GM11168 (cell line): ENCODE data around the gene THTPA.

Experiments used
- in situ Hi-C: fragments of 300-500 bp; cut with MboI; formaldehyde crosslinking; loops from one replicate; pipeline ENCODE4 v1.12.0; 2022; ENCODE audit warnings: low sequenced_read_pairs; ENCODE audit not compliant: unreplicated experiment

THTPA gene

GRCh38 chr14:23555882-23556699 lies at the start of gene THTPA:
Gene THTPA (plus strand): TSS chr14:23556271. CDS start chr14:23556758, 487 bp downstream.
- in situ Hi-C loops = loop anchor here (5.0 kb wide), 1 partner anchor 69 kb away; no protein-coding TSS in a partner anchor

DNA sequence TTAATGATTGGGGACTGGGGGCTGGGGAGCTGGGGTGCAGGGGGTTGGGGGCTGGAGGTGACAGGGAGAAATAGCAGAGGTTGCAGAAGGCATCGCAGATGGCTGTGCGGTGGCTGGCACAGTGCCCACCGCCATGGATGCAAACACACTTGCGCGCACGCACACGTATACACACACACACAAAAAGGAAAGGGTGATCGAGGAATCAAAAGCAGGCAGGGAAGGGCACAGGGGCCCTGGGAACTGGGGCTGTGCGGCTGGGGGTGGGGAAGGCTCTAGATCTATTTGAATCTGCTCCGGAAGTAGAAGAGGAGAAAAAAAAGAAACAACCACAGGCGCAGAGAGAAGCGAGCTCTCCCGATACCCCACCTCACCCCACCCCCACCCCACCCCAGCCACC lies 43.9 kb upstream of the THTPA start:
- in situ Hi-C loops = no loop called here

DNA sequence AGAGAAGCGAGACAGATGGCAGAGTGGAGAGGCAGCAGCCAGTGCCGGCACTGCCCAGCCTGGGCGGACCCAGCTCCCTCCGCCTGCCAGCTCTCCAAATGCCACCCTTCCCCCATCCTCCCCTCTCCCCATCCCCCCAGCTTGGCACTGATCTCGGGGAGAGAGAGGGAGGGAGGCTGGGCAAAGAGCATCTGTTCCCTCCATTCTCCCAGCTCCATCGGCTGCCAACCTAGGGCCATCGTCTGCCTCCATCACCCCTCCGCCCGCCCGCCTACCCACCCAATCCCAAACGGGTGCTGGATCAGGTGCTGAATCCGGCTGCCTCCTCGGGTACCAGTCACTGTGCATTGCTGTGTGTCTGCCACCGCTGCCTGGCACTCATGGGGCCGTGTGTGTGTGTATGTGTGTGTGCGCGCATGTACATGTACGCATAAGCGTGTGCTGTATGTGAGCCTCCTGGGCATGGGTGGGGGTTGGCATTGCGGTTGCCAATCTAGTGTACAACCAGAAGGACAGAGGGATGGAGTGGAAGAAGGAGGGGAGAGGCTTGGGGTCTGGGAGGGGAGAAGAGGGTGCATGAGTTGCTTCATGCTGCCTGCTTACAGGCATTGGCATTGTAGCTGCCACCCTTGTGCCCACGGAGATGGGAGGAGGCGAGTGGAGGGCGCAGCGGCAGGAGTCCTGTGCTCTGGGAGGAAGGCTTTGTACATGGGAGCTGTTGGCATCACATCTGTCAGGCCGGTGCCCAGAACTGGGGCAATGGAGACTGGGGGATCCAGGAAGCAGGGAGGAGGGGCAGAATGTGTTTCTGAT lies 42.9 kb upstream of the THTPA start:
- in situ Hi-C loops = no loop called here

DNA sequence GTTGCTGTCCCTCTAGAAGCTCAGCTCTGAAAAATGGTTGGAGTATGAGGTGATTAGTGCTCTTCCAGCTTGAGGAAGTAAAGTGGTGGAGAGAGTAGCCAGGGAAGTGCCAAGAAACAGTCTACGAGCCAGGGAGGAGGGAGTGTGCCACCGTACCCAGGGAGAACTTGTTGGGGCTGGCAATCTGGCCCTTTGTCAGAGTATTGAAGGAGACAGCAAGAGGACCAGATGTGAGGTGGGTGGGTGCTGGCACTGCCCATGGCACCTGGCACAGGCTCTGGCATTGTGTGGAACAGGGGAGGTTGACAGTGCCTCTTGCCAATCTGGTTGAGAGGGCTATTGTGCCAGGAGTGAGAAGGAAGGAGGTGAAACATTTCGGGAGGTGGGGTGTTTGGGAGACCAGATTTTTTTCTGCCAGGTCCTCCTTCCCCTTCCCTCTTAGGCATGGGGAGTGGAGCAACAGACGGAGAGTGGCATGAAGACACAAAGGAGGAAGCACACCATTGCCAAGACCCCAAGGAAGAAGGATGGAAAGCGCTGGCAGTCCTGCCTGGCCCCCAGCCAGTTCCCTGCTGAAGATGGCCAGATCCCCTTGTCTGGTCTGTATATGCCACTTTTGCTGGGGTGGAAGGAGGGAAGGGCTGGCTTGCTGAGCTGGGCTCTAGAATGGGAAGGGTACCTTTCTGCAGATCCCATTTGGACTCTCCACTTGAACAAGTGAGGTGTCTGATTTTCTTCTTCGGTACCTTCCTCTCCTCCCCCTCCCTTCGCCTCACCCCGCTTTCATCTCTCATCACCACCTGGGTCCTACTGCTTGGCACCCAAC lies 42.0 kb upstream of the THTPA start:
- in situ Hi-C loops = no loop called here

DNA sequence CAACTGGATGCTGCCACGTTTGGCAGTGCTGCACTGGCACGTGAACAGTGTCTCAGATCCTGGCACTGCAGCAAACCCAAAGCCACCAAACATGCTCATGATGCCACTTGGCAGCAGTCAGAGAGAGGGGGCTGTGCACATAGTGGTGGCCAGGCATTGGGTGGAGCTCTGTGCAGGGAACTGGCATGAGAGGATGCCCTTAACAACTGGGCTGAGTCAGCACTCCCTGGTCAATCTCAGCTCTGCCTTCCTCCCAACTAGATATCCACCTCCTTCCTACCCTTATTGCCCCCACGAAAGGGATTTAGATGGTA lies 41.5 kb upstream of the THTPA start:
- in situ Hi-C loops = no loop called here

DNA sequence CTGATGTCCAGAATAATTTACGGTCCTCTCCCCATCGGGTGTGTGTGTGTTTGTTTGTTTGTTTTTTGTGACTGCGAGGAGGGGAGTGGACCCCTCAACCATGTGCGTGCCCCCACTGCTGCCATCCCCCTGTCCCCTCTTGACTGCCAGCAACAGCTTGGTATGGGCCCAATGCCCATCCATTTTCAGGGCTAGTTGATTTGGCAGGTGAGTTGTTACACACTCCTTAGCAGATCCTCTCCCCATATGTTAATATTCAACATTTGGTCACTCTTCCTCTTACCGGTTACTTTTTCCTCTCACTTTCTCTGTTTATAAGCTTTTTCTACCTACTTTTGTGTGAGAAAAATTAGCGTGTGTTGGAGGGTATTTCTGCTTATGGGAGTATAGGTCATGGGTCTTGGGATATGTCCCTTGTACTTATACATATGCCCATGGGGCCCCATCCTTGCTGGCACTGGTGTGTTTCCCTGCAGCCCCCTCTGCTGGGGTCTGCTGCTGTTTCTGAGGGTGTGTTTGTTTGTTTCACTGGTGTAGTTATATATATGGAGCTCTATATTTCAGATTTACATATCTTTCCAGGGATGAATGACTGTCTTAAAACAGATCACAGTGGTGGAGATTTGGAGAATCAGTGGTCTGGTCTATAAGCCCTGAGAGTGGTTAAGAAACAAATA lies 38.3 kb upstream of the THTPA start:
- in situ Hi-C loops = no loop called here

DNA sequence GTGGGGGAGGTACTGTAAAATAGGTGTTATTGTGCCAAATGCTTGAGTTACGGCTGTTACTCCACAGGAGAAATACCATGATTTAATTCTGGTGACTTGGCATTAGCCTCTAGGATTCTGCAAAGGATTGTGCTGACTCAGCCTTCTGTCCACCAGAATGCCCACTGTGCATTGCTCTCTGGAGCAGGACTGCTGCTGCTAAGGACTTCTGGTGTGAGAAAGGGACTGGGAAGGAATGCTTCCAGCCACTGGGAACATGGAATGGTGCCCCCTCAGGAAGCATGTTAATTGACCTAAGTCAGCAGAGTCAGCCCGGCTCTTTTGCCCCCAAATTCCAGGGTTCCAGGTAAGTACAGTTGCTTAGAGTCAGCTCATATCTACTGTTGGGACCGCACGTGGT lies 37.4 kb upstream of the THTPA start:
- in situ Hi-C loops = no loop called here

- in situ Hi-C loops = no loop called here
Observed at GRCh38 chr14:23520899-23521533, 35.1 kb upstream of the THTPA start.

DNA sequence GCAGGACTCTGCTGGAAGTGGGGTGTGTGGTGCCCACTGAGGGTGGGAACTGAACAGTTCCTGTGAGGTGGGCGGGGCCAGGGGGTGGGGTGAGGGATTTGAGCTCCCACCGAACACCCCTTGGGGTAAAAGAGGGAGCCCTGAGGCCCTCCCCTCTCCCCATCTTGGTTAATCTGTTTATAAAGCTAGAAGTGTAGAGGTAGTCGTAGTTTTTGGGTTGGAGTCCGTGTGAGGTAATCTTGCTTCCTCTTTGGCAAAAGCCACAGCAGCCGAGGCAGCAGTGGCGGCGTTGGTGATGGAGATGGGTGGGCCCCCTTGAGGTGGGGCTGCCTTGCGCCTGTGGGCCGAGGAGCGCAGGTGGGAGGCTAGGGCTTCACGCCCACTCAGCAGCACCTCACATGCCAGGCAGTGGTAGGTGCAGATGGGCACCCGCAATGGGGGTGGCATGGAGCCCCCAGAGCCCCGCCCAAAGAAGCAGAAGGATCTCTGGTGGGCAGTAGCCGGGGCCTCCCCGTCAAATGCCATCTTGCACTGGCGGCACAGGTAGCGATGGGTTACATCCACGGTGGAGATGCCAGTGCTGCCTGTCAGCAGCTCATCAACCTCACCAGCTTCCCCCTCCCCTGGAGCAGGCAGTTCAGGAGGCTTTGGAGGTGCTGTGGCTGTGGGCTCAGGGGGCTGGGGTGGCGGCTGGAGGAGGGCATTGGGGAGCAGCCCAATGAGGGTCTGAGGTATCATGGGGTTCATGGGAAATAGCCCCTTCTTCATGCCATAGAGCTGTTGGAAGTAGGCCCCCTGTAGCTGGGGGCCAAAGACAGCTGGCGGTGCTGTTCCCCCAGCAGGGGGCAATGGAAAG lies 34.1 kb upstream of the THTPA start:
- in situ Hi-C loops = no loop called here

GRCh38 chr14:23522643-23523198 lies 33.4 kb upstream of the THTPA start:
- in situ Hi-C loops = no loop called here

DNA sequence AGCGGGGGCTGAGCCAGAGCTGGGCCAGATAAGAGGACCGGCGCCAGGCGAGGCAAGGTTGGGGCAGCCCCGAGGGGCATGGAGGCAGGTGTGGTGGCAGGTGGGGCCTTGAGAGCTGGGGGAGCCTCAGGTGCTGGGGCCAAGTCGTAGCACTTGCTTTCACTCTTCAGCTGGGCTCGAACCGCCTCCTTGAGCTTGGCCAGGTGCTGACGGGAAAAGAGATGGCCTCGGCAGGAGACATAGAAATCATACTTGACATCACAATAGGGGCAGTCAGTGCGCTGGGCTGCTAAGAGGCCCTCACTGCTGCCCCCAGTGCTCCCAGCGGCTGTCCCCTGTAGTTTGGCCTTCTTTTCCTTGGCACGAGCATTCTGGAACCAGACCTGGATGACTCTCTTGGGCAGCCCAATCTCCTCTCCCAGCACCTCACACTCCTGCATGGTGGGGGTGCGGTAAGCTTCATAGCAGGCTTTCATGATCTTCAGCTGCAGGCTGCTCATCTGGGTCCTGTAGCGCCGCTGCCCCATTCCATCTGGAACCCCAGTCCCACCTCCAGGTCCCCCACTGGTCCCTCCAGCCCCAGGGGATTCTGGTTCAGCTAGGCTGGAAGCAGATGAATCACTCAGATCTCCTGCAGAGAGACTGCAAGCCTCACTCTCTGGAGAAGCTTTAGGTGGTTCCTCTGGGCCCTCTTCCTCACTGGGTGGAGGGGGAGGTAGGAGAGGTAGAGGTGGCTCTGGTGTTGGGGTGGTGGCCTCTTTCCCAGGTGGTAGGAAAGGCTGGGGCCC lies 32.6 kb upstream of the THTPA start:
- in situ Hi-C loops = no loop called here

DNA sequence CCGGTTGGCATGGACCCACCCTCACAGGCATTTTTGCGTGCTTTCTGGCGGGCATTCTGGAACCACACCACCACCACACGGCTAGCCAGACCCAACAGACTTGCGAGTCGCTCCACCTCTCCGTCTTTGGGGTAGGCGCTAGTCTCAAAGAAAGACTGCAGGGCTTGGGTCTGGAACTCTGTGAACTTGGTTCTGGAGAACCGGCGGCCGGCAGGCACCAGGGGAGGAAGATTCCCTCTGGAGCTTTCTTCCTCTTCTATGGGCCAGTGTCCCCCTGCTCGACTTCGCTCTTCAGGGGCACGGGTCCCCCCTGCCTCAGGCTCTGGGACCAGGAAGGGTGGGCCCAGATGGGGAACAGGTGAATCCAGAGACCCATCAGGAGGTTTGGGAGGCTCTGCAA lies 31.1 kb upstream of the THTPA start:
- in situ Hi-C loops = no loop called here

DNA sequence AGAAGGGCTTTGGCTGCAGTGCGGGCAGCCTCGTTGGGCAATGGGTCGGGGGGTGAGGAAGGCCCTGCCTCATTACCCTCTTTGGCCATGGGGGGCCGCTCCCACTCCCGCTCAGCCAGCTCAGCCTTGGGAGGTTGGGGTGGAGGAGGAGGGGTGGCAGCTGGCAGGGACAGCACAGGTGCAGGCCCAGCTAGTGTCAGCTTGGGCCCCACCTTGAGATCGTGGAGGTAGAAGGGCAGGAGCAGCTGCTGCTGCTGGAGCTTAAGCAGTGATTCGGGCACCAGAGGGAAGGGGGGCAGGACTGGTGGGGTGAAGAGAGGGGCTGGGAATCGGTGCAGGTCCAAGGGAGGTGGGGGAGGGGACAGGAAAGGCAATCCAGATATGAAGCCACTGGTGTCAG lies 30.5 kb upstream of the THTPA start:
- in situ Hi-C loops = no loop called here

DNA sequence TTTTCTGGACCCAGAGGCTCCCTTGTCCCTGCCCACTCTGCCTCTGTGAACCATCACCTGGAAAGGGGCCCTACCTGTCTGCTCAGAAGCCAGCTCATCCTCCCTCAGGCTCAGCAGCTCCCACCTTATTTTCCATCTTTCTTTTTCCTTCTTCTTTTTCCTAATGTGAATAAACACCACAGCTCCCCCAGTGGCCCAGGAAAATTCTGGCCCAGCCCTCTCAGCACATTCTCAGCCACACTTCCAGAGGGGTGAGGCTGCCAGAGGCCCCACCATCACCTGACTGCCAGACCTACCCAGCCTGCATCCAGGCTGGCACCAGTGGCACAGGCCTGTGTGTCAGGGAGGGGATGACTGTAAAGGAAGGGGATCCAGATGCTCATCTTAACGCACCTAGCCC lies 27.5 kb upstream of the THTPA start:
- in situ Hi-C loops = no loop called here

GRCh38 chr14:23529016-23529415 lies 27.1 kb upstream of the THTPA start:
- in situ Hi-C loops = no loop called here

DNA sequence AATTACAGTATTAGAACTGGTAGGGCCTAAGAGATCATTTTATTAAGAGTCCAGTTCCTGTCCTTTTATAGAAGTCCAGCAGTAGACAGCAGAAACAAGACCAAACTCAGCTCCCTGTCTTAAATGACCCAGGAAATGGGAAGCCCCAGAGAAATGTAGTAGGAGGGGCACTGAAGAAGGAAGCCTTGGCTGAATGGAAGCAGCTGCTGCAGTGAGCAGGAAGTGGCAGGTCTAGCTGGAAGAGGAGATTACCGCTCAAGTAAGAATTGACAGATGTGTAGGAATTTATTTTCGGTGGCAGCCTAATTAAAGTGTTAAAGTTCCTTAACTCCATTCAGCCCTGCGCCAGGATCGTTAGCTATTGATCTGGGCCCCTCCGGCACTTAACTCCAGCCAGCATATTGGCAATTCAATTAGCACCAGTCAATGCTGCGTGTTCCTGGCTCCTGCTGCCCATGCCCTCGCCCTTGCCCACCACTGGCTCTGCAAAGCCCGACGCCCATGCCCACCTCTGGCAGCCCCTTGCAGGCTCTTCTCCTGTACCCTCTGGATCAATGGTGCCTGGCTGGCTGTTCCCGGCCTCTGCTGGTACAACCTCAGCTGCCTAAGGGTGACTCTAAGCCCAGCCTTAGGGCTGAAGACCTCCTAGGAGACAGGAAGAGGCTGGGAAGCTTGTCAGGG lies 25.6 kb upstream of the THTPA start:
- in situ Hi-C loops = no loop called here

- in situ Hi-C loops = no loop called here
Observed at GRCh38 chr14:23531391-23531790, 24.7 kb upstream of the THTPA start.
